Activated CD4-positive, alpha-beta T cell treated with anti-CD3 and anti-CD28 coated beads, Interleukin-2, amount 50 U/mL, for 24 hours (primary cell): ENCODE measurements around the gene LAD1.

Experiments
- DNase-seq, 2 donors: peaks; one replicate each; pipeline ENCODE4 v3.0.0-alpha.2; 2020; ENCODE audit warnings: low read depth in 1 of 2, low spot score in 1 of 2

LAD1 gene

DNA sequence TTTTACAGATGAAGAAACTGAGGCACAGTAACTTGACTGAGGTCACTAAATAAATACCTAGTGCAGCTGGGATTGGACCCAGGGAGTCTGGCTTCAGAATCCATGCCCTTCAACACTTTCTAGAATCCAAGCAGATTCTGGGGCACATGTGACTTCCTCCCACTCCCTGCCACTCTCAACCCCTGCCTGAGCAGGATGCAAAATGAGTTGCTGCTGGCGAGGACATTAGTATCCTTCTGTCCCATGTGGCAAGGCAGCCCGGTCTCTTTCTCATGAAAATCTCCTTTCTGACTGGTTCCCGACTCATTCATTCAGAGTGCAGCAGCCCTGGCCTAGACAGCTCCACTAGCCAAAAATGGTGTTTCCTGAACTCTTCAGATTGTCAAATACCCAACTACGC is 50.0 kb downstream of the LAD1 start:
- no peak for DNase-seq

DNA sequence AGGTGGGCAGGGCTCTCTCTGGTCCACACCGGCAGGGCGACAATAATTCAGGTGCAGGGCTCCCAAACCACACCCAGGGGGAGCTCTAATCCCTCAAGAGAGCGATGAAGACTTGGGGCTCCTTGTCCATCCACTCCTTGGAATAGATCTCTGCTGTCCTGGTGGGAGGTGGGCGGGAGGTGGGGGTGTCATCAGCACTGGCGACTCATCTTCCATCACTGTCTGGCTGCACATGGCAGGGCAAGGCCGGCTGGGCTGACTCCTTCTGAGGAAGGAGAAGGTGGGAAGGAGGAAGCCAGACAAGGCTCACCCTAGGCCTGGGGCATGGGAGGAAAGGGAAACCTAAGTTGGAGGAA is 50.9 kb downstream of the LAD1 start:
- DNase-seq = peak in 1 of 2 donors; percentile 20

DNA sequence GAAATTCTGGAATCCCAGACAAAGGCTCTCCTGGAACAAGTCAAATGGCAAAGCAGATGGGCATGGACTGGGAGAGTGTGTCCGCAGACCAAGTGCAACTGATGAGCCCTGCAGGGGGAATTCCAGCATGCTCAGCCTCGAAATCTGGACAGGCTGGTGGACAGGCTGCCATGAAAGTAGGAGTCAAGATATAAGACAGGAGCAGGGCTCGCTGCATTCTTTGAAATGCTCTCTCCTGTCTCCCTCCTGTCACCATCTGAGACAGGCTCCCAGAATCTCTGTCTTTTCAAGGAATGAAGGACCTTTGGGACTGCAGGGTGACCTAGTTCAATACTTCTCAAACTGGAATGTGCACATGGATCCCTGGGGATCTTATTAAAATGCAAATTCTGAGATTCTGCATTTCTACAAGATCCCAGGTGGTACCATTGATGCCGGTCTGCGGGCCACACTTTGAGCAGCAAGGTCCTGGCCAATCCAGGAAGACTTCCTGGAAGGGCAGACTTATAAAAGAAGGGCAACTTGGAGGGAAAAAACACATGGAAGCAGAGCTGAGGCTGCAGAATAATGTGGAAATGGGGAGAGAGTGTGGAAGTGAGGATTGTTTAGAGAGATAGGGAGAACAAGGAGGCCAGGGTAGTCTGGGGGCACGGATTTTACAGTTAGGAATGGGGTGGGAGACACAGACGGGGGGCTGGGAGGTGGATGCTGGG is 51.5 kb downstream of the LAD1 start:
- DNase-seq = no peak

DNA sequence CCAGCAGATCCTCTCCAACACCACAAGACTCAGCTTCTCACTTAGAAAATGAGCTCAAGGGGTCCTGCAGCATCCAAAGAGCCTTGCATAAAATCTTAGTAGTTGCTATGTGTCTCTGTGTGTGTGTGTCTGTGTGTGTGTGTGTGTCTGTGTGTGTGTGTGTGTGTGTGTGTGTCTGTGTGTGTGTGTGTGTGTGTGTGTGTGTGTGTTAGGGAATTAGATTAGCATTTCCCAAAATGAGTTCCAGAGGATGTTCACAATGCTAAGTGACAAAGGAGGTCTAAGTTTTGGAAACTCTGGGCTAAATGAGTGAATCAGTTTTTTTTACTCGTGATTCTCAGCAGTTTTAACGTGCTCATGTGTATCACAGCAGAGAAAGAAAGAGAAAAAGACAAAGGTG is 52.1 kb downstream of the LAD1 start:
- no peak for DNase-seq

DNA sequence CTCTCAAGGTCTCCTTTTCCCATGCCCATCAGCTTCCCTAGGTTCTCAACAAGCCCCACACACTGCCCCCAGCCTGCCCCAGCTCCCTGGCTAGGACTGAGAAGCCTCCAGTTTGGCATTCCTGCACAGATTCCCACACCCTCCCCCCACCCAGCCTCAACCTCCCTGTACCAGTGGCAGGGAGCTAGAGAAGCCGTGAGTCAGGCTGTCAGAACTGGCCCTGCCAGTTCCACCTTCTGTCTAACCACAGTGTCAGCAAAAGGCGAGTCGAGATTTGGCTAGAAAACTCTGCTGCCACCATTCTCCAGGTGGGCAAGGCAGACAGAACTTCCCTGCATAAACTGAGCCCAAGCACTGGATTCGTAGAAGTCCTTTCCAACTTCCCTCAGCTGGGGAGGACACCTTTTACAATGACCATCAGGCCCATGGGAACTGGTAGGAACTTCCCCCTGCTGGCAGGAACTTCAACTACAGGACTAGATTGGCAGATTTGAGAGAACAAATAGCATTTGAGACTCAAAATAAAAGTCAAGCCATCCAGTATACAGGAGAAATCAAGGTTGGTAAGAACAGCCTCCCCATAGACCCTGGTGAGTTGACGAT is 52.7 kb downstream of the LAD1 start:
- no peak for DNase-seq

DNA sequence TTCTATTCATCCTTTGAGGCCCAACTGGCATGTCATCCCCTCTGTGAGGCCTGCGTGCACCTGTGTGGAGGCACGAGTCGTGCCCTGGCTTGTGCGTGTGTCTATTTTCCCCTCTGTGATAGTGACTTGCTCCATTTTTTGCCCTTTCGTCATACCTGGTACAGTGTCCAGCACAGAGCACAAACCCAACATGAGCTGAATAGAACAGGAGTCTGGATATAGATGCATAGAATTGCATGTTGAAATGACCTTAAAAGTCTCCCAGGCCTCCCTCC is 54.1 kb downstream of the LAD1 start:
- DNase-seq = no peak

DNA sequence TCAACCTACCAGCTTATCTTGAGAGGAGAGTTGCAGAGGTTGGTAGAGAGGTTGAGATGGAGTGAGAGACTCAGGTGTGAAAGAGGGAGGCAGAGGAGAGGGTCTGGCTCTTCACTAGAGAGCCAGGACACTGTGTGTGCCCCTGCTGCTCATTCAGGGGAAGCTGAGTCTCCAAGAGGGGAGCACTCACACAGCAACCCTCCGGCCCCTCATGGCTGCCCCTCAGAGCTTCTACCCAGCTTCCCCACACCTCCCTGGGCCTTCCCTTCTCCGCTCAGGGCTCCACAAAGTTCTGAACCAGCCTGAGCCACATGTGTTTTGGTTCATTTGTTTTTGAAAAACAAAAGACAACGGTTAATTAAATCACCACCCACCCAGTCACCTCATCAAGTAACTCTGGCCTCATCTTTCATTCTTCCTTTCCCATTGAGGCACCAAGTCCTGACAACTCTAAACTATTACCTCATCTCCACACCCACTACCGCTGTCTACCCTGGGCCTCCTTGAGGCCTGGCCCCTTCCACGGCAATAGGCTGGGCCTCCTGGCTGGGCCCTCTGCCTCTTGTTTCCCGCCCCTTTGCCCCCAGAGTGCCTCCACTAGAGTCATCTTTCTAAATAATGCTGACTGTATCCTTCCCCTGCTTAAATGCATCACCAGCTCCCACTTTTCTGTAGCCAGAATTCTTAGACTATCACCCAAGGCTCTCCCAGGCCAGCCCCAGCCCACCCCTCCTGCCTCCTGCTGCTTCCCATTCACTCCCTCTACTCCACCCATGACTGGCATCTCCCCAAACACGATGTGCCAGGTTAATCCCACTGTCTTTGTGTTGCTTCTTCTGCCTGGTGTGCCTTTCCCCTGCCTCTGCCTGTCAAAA is 54.7 kb downstream of the LAD1 start:
- DNase-seq = no peak

DNA sequence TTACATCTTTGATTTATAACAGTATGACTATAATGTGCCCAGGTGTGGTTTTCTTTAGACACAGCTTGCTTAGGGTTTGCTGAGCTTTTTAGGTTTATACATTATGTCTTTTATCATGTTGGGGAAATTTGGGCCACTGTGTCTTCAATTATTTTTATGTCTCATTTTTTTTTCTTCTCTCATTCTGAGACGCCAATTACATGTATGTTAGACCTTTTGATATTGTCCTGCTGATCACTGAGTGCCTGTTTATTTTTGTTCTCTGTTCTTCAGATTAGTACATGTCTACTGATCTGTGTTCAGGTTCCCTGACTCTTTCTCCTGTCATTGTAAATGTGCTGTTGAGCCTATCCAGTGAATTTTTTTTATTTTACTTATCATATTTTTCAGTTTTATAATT is 57.7 kb downstream of the LAD1 start:
- no peak for DNase-seq

DNA sequence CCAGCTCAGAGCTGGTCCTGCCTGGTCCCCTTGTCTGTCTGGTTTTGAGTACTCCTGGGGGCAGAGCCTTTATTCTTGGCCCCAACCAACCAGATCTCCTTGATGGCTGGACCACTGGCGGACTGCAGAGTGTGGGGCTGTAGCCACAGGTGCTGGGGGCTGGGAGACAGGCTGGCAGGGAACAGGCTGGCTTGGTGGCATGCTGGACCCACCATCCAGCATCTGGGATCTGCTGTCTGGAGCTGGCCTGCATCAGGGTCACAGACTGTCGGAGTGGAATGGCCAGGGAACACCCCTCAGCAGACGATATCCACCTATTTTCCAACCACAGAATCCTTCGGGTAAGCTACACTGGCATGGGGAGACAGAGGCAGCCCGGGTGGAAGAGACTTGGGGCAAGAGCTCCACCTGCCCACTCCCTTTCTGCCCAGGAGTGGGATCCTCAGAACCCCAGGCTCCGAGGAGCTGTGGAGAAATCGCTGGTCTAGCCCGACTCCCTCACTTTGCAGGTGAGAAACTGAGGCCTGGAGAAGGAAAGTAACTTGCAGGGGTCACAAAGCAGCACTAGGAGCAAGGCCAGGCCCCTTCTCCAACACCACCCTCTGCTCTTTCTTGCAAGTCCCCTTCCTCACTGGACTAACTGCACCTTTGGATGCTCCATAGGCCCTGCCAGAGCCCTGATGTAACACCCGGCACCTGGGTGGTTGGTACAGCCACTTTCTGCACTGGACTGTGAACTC is 62.2 kb downstream of the LAD1 start:
- no peak for DNase-seq

DNA sequence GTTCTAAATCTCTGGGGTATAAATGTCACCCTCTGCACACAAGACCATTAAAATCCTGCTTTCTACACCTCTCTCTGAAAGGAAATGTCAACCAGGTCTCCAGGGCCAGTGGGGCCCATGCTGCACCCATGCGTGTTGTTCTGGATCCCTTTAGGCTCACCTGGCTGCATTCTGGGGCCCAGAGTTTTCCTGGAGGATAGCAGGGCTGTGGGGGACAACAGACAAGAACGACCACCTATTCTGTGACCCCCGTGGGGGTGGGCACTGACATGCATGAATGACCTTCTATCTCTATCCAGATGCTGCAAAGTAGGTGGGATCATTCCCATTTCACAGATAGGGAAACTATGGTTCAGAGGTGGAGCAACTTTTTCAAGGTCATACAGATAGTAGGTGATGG is 63.2 kb downstream of the LAD1 start:
- no peak for DNase-seq

DNA sequence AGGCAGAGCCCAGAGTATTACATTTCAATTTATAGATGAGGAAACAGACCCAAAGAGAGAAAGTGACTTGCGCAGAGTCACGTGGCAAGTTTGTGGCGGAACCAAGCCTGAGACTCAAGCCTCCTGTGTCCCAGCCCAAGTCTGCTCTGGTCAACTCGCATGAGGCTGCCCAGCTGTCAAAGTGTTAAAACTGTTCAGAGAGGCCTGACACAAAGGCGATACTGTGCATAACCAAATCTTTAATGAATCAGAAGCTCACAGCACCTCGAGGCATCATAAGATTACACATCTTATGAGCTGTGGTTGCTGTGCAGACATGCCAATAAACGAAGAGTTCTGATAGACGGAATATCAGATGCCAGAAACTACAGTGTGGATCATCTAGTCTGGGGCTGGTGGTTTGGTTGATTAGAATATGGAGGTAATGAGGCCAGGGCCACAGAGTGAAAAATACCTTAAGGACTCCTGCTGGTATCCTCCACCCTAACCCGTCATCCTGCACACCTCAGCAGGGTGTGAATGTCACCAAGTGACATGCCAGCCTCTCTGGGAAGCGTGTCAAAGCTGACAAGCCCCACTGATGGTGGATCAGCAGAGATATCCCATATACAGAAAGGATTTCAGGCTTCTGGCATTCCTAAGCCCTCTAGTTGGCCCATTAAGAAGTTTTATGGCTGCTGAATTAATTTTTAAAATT is 63.8 kb downstream of the LAD1 start:
- no peak for DNase-seq

DNA sequence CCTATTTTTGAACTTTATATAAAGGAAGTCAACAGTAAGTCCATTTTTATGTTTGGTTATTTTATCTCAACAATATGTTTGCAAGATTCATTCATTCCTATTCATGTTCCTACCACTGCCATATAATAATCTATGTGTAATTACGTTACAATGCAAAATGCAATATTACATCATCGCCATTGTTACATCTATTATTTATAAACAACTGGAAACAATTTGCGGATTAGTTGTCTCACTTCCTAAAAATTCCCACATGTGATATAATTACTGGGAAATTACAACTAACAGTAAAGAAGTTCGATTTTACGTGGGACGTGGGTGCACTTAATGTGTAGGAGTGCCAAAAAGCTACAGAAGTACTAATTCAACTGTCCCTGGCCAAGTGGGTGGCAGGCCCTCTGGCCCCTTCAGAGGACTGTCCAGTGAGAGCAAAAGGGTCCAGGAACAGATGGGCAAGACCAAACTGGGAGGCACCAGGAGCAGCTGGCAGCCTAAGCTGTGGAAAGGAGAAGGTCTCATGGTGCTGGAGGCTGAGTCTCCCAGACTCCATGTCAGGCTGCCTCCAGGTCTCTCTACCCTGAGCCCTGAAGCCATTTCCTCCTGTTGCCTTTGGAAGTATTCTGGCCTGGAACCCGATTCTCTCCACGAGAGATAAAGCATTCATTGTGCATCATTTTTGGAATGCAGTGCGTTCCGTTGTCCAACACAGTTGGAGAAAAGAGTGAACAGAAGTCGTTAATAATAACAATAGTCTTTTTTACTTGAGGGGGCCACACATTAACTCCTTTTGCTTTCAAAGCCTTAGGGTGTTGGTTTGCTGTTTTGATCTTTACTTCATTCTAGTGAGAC is 64.6 kb downstream of the LAD1 start:
- DNase-seq = no peak

DNA sequence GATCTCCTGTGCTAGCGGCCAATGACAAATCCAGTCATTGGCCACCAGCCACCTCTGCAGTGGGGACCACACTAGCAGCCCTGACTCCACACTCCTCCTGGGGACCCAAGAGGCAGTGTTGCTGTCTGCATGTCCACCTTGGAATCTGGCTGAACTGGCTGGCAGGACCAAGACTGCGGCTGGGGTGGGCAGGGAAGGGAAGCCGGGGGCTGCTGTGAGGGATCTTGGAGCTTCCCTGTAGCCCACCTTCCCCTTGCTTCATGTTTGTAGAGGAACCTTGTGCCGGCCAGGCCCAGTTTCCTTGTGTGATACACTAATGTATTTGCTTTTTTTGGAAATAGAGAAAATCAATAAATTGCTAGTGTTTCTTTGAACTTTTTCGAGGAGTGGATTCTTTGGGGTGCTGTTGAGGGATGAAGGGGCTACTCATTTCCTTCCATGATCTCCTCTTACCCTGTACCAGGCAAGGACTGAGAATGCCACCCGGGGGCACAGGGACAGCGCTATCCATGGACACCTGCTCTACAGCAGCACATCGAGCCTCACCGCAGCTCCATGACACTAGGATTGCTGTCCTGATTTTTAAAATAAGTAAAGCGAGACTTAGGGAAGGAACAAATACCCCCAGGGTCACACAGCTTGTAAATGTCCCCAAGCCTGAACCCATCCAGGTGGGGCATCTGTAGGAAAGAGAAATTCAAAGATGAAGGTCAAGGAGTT is 66.3 kb downstream of the LAD1 start:
- no peak for DNase-seq

DNA sequence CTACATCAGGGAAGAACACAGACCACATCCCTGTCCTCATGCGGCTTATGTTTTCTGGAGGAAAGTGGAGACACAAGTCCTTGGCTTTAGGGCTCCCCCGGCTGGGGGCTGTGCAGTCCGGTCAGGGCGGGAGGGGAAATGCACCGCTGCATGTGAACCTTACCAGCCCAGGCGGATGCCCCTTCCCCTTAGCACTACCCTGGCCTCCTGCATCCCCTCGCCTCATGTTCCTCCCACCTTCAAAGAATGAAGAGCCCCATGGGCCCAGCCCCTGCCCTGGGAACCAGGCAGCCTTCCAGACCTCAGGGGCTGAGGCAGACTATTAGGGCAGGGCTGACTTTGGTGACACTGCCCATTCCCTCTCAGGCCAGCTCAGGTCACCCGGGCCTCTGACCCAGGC is 67.1 kb downstream of the LAD1 start:
- no peak for DNase-seq

DNA sequence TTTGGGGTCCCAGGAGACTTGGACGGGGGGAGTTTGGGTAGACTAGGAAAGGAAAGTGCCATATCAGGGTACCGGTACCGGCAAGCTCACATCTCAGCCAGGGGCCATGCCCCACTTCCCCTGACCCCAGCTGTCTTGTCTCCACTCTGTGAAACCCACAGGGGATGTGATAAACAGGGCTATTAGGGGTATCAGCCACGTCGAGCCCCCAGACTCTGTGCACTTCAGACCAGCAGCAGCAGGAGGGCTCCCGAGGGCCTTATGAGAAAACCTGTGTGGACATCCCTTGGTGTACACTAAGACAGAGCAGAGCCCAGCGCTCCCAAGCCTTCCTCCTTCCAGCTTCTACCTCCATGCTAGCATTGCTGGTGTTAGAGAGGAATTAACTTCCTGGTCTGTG is 68.0 kb downstream of the LAD1 start:
- no peak for DNase-seq
